Measurements from ENCODE around the gene RCOR1. TPM values are rescaled to one million over a fixed set of nuclear protein-coding genes. Genes with fewer than 3 reads are reported as not detected.
"Not testable (repeated sequence)": the region's sequence is repeated elsewhere in the genome, so short reads cannot be mapped to it uniquely, and the experiment has no call there.

The RCOR1 gene
- total RNA-seq, 1 donor from 2014 or later = 4.7 TPM

GRCh38 chr14:102568115-102568614 is 24.3 kb upstream of the RCOR1 start:
- no peak overlapping the region for H3K27ac ChIP-seq
- intact Hi-C loops (cut with DNase I) = no loop called here
- no peak for DNase-seq (ENCODE audit: low spot score in 2 of 2)
- no peak overlapping the region for H3K4me3 ChIP-seq
- no peaks in the 10 kb centered on the region for H3K9me3 ChIP-seq
- TF ChIP-seq CTCF (IDR thresholded peaks at IDR 0.05) = no peak
- H3K4me1 ChIP-seq = no peaks in the 10 kb centered on the region
- no peaks in the 10 kb centered on the region for H3K36me3 ChIP-seq
- no peaks in the 10 kb centered on the region for H3K27me3 ChIP-seq

GRCh38 chr14:102570334-102570995 is 22.0 kb upstream of the RCOR1 start:
- no peak for TF ChIP-seq CTCF (IDR thresholded peaks at IDR 0.05)
- Histone ChIP-seq H3K4me1 (no peaks in the 10 kb centered on the region), H3K4me3 (no peak overlapping the region), H3K27ac (no peak overlapping the region), H3K27me3 (no peaks in the 10 kb centered on the region), H3K36me3 (no peaks in the 10 kb centered on the region), H3K9me3 (no peaks in the 10 kb centered on the region)
- intact Hi-C loops (cut with DNase I) = no loop called here
- no peak for DNase-seq (ENCODE audit: low spot score in 2 of 2)

- DNase-seq (ENCODE audit: low spot score in 2 of 2) = no peak
- Histone ChIP-seq H3K27ac (no peak overlapping the region), H3K4me1 (no peaks in the 10 kb centered on the region), H3K36me3 (no peaks in the 10 kb centered on the region), H3K9me3 (no peaks in the 10 kb centered on the region), H3K4me3 (no peak overlapping the region), H3K27me3 (no peaks in the 10 kb centered on the region)
- intact Hi-C loops (cut with DNase I) = no loop called here
- TF ChIP-seq CTCF (IDR thresholded peaks at IDR 0.05) = no peak
Measured at GRCh38 chr14:102571043-102571442, 21.4 kb upstream of the RCOR1 start.

GRCh38 chr14:102571478-102572042 is 20.9 kb upstream of the RCOR1 start:
- Histone ChIP-seq H3K4me1 (no peaks in the 10 kb centered on the region), H3K9me3 (no peaks in the 10 kb centered on the region), H3K36me3 (no peaks in the 10 kb centered on the region), H3K4me3 (no peak overlapping the region), H3K27me3 (no peaks in the 10 kb centered on the region), H3K27ac (no peak overlapping the region)
- DNase-seq (ENCODE audit: low spot score in 2 of 2) = no peak
- intact Hi-C loops (cut with DNase I) = no loop called here
- no peak for TF ChIP-seq CTCF (IDR thresholded peaks at IDR 0.05)

GRCh38 chr14:102573161-102573560 is 19.3 kb upstream of the RCOR1 start:
- DNase-seq (ENCODE audit: low spot score in 2 of 2); H3K4me1 ChIP-seq; intact Hi-C loops (cut with DNase I); H3K27ac ChIP-seq; H3K9me3 ChIP-seq; H3K27me3 ChIP-seq; H3K4me3 ChIP-seq; H3K36me3 ChIP-seq: not testable (repeated sequence)

- no peak for DNase-seq (ENCODE audit: low spot score in 2 of 2)
- Histone ChIP-seq H3K36me3 (no peaks in the 10 kb centered on the region), H3K4me3 (no peak overlapping the region), H3K27me3 (no peaks in the 10 kb centered on the region), H3K4me1 (no peaks in the 10 kb centered on the region), H3K9me3 (no peaks in the 10 kb centered on the region), H3K27ac (no peak overlapping the region)
- intact Hi-C loops (cut with DNase I) = no loop called here
- TF ChIP-seq CTCF (IDR thresholded peaks at IDR 0.05) = no peak
Measured at GRCh38 chr14:102573591-102574046, 18.8 kb upstream of the RCOR1 start.

Measured in ascending aorta (tissue), 2 donors.